ENCODE data around the gene TSPAN5. TPM values are rescaled to one million over a fixed set of nuclear protein-coding genes. Genes with fewer than 3 reads are reported as not detected.

TSPAN5 gene
- total RNA-seq, 1 donor from 2014 or later: 1.6 TPM

GRCh38 chr4:98641376-98641775, 17.0 kb downstream of the TSPAN5 start:
- ATAC-seq (ENCODE audit: low read depth): no peak

DNA sequence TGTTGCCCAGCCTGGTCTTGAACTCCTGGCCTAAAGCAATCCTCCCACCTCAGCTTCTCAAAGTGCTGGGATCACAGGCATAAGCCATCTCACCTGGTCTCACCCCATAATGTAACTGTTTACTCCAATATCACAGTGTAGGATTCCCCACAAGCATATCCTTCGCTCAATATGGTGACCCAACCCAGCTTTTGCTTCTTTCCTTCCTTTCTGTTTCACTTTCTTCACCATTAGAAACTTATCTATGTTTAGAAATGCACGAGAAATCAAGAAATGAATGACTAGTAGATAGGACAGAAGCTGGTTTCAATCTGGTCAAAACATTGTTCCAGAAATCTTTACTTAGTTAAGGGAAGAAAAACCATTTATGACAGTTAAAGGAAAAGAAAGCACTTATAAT, 18.9 kb downstream of the TSPAN5 start:
- peaks cover 6% of the 10 kb centered on the region for H3K4me1 Mint-ChIP-seq
- no peaks in the 10 kb centered on the region for H3K9me3 Mint-ChIP-seq
- TF ChIP-seq, protein P1, sequence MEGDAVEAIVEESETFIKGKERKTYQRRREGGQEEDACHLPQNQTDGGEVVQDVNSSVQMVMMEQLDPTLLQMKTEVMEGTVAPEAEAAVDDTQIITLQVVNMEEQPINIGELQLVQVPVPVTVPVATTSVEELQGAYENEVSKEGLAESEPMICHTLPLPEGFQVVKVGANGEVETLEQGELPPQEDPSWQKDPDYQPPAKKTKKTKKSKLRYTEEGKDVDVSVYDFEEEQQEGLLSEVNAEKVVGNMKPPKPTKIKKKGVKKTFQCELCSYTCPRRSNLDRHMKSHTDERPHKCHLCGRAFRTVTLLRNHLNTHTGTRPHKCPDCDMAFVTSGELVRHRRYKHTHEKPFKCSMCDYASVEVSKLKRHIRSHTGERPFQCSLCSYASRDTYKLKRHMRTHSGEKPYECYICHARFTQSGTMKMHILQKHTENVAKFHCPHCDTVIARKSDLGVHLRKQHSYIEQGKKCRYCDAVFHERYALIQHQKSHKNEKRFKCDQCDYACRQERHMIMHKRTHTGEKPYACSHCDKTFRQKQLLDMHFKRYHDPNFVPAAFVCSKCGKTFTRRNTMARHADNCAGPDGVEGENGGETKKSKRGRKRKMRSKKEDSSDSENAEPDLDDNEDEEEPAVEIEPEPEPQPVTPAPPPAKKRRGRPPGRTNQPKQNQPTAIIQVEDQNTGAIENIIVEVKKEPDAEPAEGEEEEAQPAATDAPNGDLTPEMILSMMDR (IDR thresholded peaks at IDR 0.05): no peak
- intact Hi-C loops (cut with micrococcal nuclease): no loop called here
- ATAC-seq (ENCODE audit: low read depth) (no peak), DNase-seq (no peak)
- peak overlapping the region; percentile 36 for H3K4me3 Mint-ChIP-seq
- CTCF ChIA-PET: no interaction called here
- H3K36me3 Mint-ChIP-seq (ENCODE audit: low read depth): no peaks in the 10 kb centered on the region
- H3K27me3 Mint-ChIP-seq: no peaks in the 10 kb centered on the region
- H3K27ac Mint-ChIP-seq: no peak overlapping the region
- POLR2A ChIA-PET: interaction anchor here (0.6 to 1.0 kb wide), 3 partner anchors 278 to 743 kb away, joined by 3 to 4 read pairs (median 4); no protein-coding TSS in a partner anchor

More at GRCh38 chr4:98641376-98641775, 17.0 kb downstream of the TSPAN5 start:
- TF ChIP-seq, protein P1 (IDR thresholded peaks at IDR 0.05): no peak
- CTCF ChIA-PET: no interaction called here
- no peak for DNase-seq
- Mint-ChIP-seq H3K27me3 (no peaks in the 10 kb centered on the region), H3K9me3 (no peaks in the 10 kb centered on the region), H3K27ac (no peak overlapping the region), H3K4me1 (peaks cover 6% of the 10 kb centered on the region), H3K4me3 (no peak overlapping the region), H3K36me3 (ENCODE audit: low read depth) (no peaks in the 10 kb centered on the region)
- intact Hi-C loops (cut with micrococcal nuclease): no loop called here
- POLR2A ChIA-PET: no interaction called here

GRCh38 chr4:98639108-98639507, 19.3 kb downstream of the TSPAN5 start:
- Mint-ChIP-seq H3K36me3 (ENCODE audit: low read depth) (no peaks in the 10 kb centered on the region), H3K9me3 (no peaks in the 10 kb centered on the region), H3K27ac (no peak overlapping the region), H3K4me1 (peaks cover 6% of the 10 kb centered on the region), H3K27me3 (no peaks in the 10 kb centered on the region), H3K4me3 (no peak overlapping the region)
- intact Hi-C loops (cut with micrococcal nuclease): no loop called here
- ChIA-PET CTCF (no interaction called here), POLR2A (interaction anchor here (0.6 to 1.0 kb wide), 2 partner anchors 450 to 743 kb away, joined by 4 read pairs; no protein-coding TSS in a partner anchor)
- ATAC-seq (ENCODE audit: low read depth): no peak
- no peak for DNase-seq
- TF ChIP-seq, protein P1 (IDR thresholded peaks at IDR 0.05): no peak

DNA sequence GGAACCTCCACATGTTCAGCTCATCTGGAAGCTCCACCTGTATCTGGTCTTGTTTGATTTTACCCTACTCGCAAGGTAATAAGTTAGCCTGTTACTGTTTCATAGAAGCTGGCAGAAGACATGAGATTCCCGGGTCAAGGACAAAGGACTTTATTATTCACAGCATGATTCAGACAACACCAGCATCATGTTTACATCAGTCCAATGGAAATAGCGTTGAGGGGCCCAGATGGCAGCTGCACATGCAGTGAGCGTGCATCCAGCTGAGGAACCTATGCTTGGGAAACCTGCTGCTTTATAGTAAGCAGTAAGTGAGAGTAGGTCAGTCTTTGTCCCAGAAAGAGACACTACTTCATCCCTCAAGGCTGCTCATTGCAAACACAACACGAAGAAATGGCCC, 19.8 kb downstream of the TSPAN5 start:
- Mint-ChIP-seq H3K9me3 (no peaks in the 10 kb centered on the region), H3K4me1 (peaks cover 6% of the 10 kb centered on the region), H3K27ac (no peak overlapping the region), H3K27me3 (no peaks in the 10 kb centered on the region), H3K36me3 (ENCODE audit: low read depth) (no peaks in the 10 kb centered on the region), H3K4me3 (no peak overlapping the region)
- TF ChIP-seq, protein P1 (IDR thresholded peaks at IDR 0.05): no peak
- intact Hi-C loops (cut with micrococcal nuclease): no loop called here
- ATAC-seq (ENCODE audit: low read depth) (no peak), DNase-seq (no peak)
- ChIA-PET CTCF (no interaction called here), POLR2A (interaction anchor here (1.0 kb wide), 1 partner anchor 450 kb away, joined by 4 read pairs; no protein-coding TSS in a partner anchor)

DNA sequence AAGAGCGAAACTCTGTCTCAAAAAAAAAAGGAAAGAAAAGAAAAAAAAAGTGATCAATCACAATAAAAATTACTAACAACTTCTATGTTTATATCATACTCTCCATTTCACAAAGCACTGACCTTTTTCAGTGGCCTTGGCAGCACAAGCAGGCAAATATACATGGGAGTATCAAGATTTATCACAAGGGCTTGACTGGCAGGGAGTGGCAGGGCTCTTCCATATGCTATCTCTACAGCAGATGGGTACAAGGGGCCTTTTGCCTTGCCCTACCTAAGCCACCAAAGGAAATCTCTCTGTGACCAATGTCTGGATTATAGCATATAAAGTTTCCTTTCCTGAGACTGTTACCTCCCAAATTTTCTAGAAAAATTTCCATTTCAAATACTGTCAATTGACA, 24.4 kb downstream of the TSPAN5 start:
- ChIA-PET CTCF (no interaction called here), POLR2A (no interaction called here)
- DNase-seq: no peak
- Mint-ChIP-seq H3K36me3 (ENCODE audit: low read depth) (no peaks in the 10 kb centered on the region), H3K27ac (no peak overlapping the region), H3K9me3 (no peaks in the 10 kb centered on the region), H3K4me3 (no peak overlapping the region), H3K4me1 (no peaks in the 10 kb centered on the region), H3K27me3 (no peaks in the 10 kb centered on the region)
- TF ChIP-seq, protein P1 (IDR thresholded peaks at IDR 0.05): no peak
- intact Hi-C loops (cut with micrococcal nuclease): no loop called here
- no peak for ATAC-seq (ENCODE audit: low read depth)
